NT2/D1 (cell line): ENCODE results near the gene KLF15.

Experiments
- SUZ12 ChIP-seq: IDR thresholded peaks from 2 replicates; pipeline ENCODE4 v1.6.1; 2011; ENCODE audit not compliant: insufficient read length, insufficient read depth; ENCODE audit errors: extremely low read depth
- YY1 ChIP-seq: IDR thresholded peaks from 2 replicates; pipeline ENCODE4 v1.6.1; 2011; ENCODE audit not compliant: insufficient read length, insufficient read depth
- ZNF274 ChIP-seq: IDR thresholded peaks from 2 replicates; pipeline ENCODE4 v1.6.1; 2011; ENCODE audit warnings: mild to moderate bottlenecking, low read depth, low read length

GRCh38 chr3:126340943-126341754 lies 16.1 kb downstream of the KLF15 start:
- TF ChIP-seq SUZ12 = no peak
- TF ChIP-seq ZNF274 = no peak
- TF ChIP-seq YY1 = no peak
